ENCODE measurements around the gene STRA6.

STRA6 gene

GRCh38 chr15:74202452-74203401 is at the start of gene STRA6:
Gene STRA6 (minus strand): TSS chr15:74202787. CDS start chr15:74202267, 520 bp downstream.
- DNase-seq (ENCODE audit: low read depth in 2 of 2), result no peak

GRCh38 chr15:74252291-74252690 is 49.7 kb upstream of the STRA6 start:
- DNase-seq (ENCODE audit: low read depth in 2 of 2), result no peak

- DNase-seq (ENCODE audit: low read depth in 2 of 2), result no peak
Observed at GRCh38 chr15:74251131-74251811, 48.7 kb upstream of the STRA6 start.

- no peak for DNase-seq (ENCODE audit: low read depth in 2 of 2)
Observed at GRCh38 chr15:74250266-74250665, 47.7 kb upstream of the STRA6 start.

GRCh38 chr15:74245342-74245931 is 42.9 kb upstream of the STRA6 start:
- DNase-seq (ENCODE audit: low read depth in 2 of 2), result no peak

- no peak for DNase-seq (ENCODE audit: low read depth in 2 of 2)
Observed at GRCh38 chr15:74244822-74245341, 42.3 kb upstream of the STRA6 start.

GRCh38 chr15:74243431-74243830 is 40.8 kb upstream of the STRA6 start:
- DNase-seq (ENCODE audit: low read depth in 2 of 2), result no peak

GRCh38 chr15:74242441-74243185 is 40.0 kb upstream of the STRA6 start:
- no peak for DNase-seq (ENCODE audit: low read depth in 2 of 2)

- DNase-seq (ENCODE audit: low read depth in 2 of 2), result no peak
Observed at GRCh38 chr15:74240897-74241614, 38.5 kb upstream of the STRA6 start.

- DNase-seq (ENCODE audit: low read depth in 2 of 2), result no peak
Observed at GRCh38 chr15:74240002-74240568, 37.5 kb upstream of the STRA6 start.

- no peak for DNase-seq (ENCODE audit: low read depth in 2 of 2)
Observed at GRCh38 chr15:74239051-74239705, 36.6 kb upstream of the STRA6 start.

GRCh38 chr15:74235962-74236361 is 33.4 kb upstream of the STRA6 start, which contains the start of gene CCDC33:
Gene CCDC33 (plus strand): TSS chr15:74236326. CDS start chr15:74236720, 394 bp downstream.
- no peak for DNase-seq (ENCODE audit: low read depth in 2 of 2)

- DNase-seq (ENCODE audit: low read depth in 2 of 2), result no peak
Observed at GRCh38 chr15:74234598-74234875, 31.9 kb upstream of the STRA6 start.

- no peak for DNase-seq (ENCODE audit: low read depth in 2 of 2)
Observed at GRCh38 chr15:74233851-74234597, 31.4 kb upstream of the STRA6 start.

GRCh38 chr15:74233373-74233772 is 30.8 kb upstream of the STRA6 start:
- DNase-seq (ENCODE audit: low read depth in 2 of 2), result no peak

GRCh38 chr15:74231475-74231874 is 28.9 kb upstream of the STRA6 start:
- no peak for DNase-seq (ENCODE audit: low read depth in 2 of 2)

- DNase-seq (ENCODE audit: low read depth in 2 of 2), result no peak
Observed at GRCh38 chr15:74229686-74230085, 27.1 kb upstream of the STRA6 start.

- no peak for DNase-seq (ENCODE audit: low read depth in 2 of 2)
Observed at GRCh38 chr15:74228723-74229081, 26.1 kb upstream of the STRA6 start.

- DNase-seq (ENCODE audit: low read depth in 2 of 2), result no peak
Observed at GRCh38 chr15:74227968-74228722, 25.6 kb upstream of the STRA6 start.
